BLaER1 treated with 17β-estradiol and CSF1 and Interleukin-3, amounts not matched to agents 10 nM and 100 nM (cell line): ENCODE results near the gene SYT6.

Source experiments
- H3K27ac ChIP-seq, 11 experiments: shearing (Covaris generic); formaldehyde crosslinking; 2 replicates each; pipeline ENCODE4 v1.8.1; 2022
- H3K27me3 ChIP-seq, 11 experiments: shearing (Covaris generic); formaldehyde crosslinking; 2 replicates each; pipeline ENCODE4 v1.8.1; 2022
- H3K36me3 ChIP-seq, 11 experiments: shearing (Covaris generic); formaldehyde crosslinking; 2 replicates each; pipeline ENCODE4 v1.8.1; 2022
- H3K4me1 ChIP-seq, 10 experiments: shearing (Covaris generic); formaldehyde crosslinking; 2 replicates each; pipeline ENCODE4 v1.8.1; 2022
- H3K4me2 ChIP-seq, 11 experiments: shearing (Covaris generic); formaldehyde crosslinking; 2 replicates each; pipeline ENCODE4 v1.8.1; 2022
- H3K4me3 ChIP-seq, 10 experiments: shearing (Covaris generic); formaldehyde crosslinking; 2 replicates each; pipeline ENCODE4 v1.8.1; 2022
- H3K9ac ChIP-seq, 11 experiments: shearing (Covaris generic); formaldehyde crosslinking; 2 replicates each; pipeline ENCODE4 v1.8.1; 2022
- H3K9me3 ChIP-seq, 11 experiments: shearing (Covaris generic); formaldehyde crosslinking; replicated peaks in 1 of 11; 2 replicates each; pipeline ENCODE4 v1.8.1; 2022
- H4K20me1 ChIP-seq, 11 experiments: shearing (Covaris generic); formaldehyde crosslinking; 2 replicates each; pipeline ENCODE4 v1.8.1; 2022
- Cebpa-rat ChIP-seq, 11 experiments: shearing (Covaris generic); IDR thresholded peaks; 2 replicates each; pipeline ENCODE4 v1.8.1; 2022

Gene SYT6

GRCh38 chr1:114130213-114130612, 23.5 kb downstream of the SYT6 start:
- Histone ChIP-seq H3K27me3 (no peaks in the 10 kb centered on the region), H3K9ac (no peak overlapping the region), H3K27ac (peak overlapping the region in 1 of 11 experiments; percentile 14; a peak in 1 of 22 replicates), H3K36me3 (no peaks in the 10 kb centered on the region), H3K9me3 (no peaks in the 10 kb centered on the region), H3K4me2 (peak overlapping the region in 3 of 11 experiments; percentile 62 to 77 (median 67); a peak in 6 of 22 replicates), H3K4me3 (no peak overlapping the region), H4K20me1 (no peaks in the 10 kb centered on the region), H3K4me1 (peaks cover 0 to 68% (median 12%) of the 10 kb centered on the region in 10 experiments; a peak in 12 of 20 replicates)
- TF ChIP-seq Cebpa-rat (IDR thresholded peaks at IDR 0.05): no peak

GRCh38 chr1:114128293-114128692, 25.4 kb downstream of the SYT6 start:
- TF ChIP-seq Cebpa-rat (IDR thresholded peaks at IDR 0.05): no peak
- Histone ChIP-seq H4K20me1 (no peaks in the 10 kb centered on the region), H3K4me2 (peak overlapping the region in 2 of 11 experiments; percentile 81; a peak in 3 of 22 replicates), H3K27me3 (no peaks in the 10 kb centered on the region), H3K27ac (no peak overlapping the region), H3K4me3 (no peak overlapping the region), H3K4me1 (peaks cover 0 to 73% (median 12%) of the 10 kb centered on the region in 10 experiments; a peak in 12 of 20 replicates), H3K9ac (no peak overlapping the region), H3K9me3 (no peaks in the 10 kb centered on the region), H3K36me3 (no peaks in the 10 kb centered on the region)

GRCh38 chr1:114126261-114127095, 27.2 kb downstream of the SYT6 start:
- Histone ChIP-seq H3K4me1 (peaks cover 0 to 71% (median 12%) of the 10 kb centered on the region in 10 experiments; a peak in 12 of 20 replicates), H3K9me3 (no peaks in the 10 kb centered on the region), H3K36me3 (no peaks in the 10 kb centered on the region), H3K27me3 (no peaks in the 10 kb centered on the region), H3K4me2 (peak overlapping the region in 5 of 11 experiments; percentile 2 to 81 (median 72); a peak in 9 of 22 replicates), H3K4me3 (no peak overlapping the region), H4K20me1 (no peaks in the 10 kb centered on the region), H3K9ac (peak overlapping the region in 4 of 11 experiments; percentile 10 to 35 (median 30); a peak in 4 of 22 replicates), H3K27ac (peak overlapping the region in 5 of 11 experiments; percentile 17 to 46 (median 31); a peak in 6 of 22 replicates)
- no peak for TF ChIP-seq Cebpa-rat (IDR thresholded peaks at IDR 0.05)

- H4K20me1 ChIP-seq: no peaks in the 10 kb centered on the region
- TF ChIP-seq Cebpa-rat (IDR thresholded peaks at IDR 0.05): no peak
Measured at GRCh38 chr1:114124644-114125043, 29.0 kb downstream of the SYT6 start.

GRCh38 chr1:114122941-114123618, 30.6 kb downstream of the SYT6 start:
- Histone ChIP-seq H3K4me1 (peaks cover 0 to 48% (median 11%) of the 10 kb centered on the region in 10 experiments; a peak in 13 of 20 replicates), H3K4me3 (no peak overlapping the region), H3K36me3 (no peaks in the 10 kb centered on the region), H3K9me3 (no peaks in the 10 kb centered on the region), H3K27ac (no peak overlapping the region), H3K27me3 (no peaks in the 10 kb centered on the region), H3K4me2 (peak overlapping the region in 3 of 11 experiments; percentile 17 to 18 (median 18); a peak in 4 of 22 replicates), H4K20me1 (no peaks in the 10 kb centered on the region), H3K9ac (no peak overlapping the region)
- TF ChIP-seq Cebpa-rat (IDR thresholded peaks at IDR 0.05): no peak

More at GRCh38 chr1:114124644-114125043, 29.0 kb downstream of the SYT6 start:
- Histone ChIP-seq H3K9ac (no peak overlapping the region), H3K27me3 (no peaks in the 10 kb centered on the region), H3K4me2 (no peak overlapping the region), H3K9me3 (no peaks in the 10 kb centered on the region), H3K4me1 (peaks cover 0 to 53% (median 8%) of the 10 kb centered on the region in 10 experiments; a peak in 11 of 20 replicates), H3K4me3 (no peak overlapping the region), H3K36me3 (no peaks in the 10 kb centered on the region), H3K27ac (no peak overlapping the region)

- no peaks in the 10 kb centered on the region for H3K9me3 ChIP-seq
- H3K4me2 ChIP-seq: peak overlapping the region in 6 of 11 experiments; percentile 4 to 86 (median 70); a peak in 10 of 22 replicates
- H3K9ac ChIP-seq: peak overlapping the region in 4 of 11 experiments; percentile 4 to 36 (median 16); a peak in 1 of 22 replicates
- peak overlapping the region in 2 of 11 experiments; percentile 1 to 2; a peak in 2 of 22 replicates for H3K27ac ChIP-seq
- H3K4me1 ChIP-seq: peaks cover 10 to 68% (median 37%) of the 10 kb centered on the region in 10 experiments
- no peak overlapping the region for H3K4me3 ChIP-seq
- H4K20me1 ChIP-seq: no peaks in the 10 kb centered on the region
- H3K27me3 ChIP-seq: no peaks in the 10 kb centered on the region
- no peak for TF ChIP-seq Cebpa-rat (IDR thresholded peaks at IDR 0.05)
- H3K36me3 ChIP-seq: no peaks in the 10 kb centered on the region
Measured at GRCh38 chr1:114118351-114118990, 35.2 kb downstream of the SYT6 start.

- H4K20me1 ChIP-seq: no peaks in the 10 kb centered on the region
- no peaks in the 10 kb centered on the region for H3K36me3 ChIP-seq
- peak overlapping the region in 5 of 11 experiments; percentile 63 to 91 (median 79); a peak in 7 of 22 replicates for H3K4me2 ChIP-seq
- peaks cover 18 to 69% (median 45%) of the 10 kb centered on the region in 10 experiments for H3K4me1 ChIP-seq
- no peak for TF ChIP-seq Cebpa-rat (IDR thresholded peaks at IDR 0.05)
- H3K27me3 ChIP-seq: no peaks in the 10 kb centered on the region
- no peak overlapping the region for H3K4me3 ChIP-seq
- peak overlapping the region in 2 of 11 experiments; percentile 1 to 2; a peak in 1 of 22 replicates for H3K27ac ChIP-seq
- no peaks in the 10 kb centered on the region for H3K9me3 ChIP-seq
- no peak overlapping the region for H3K9ac ChIP-seq
Measured at GRCh38 chr1:114117654-114118053, 36.0 kb downstream of the SYT6 start.

- no peaks in the 10 kb centered on the region for H3K27me3 ChIP-seq
- peaks cover 26 to 81% (median 57%) of the 10 kb centered on the region in 10 experiments for H3K4me1 ChIP-seq
- no peak overlapping the region for H3K27ac ChIP-seq
- H3K9me3 ChIP-seq: no peaks in the 10 kb centered on the region
- H3K9ac ChIP-seq: no peak overlapping the region
- H3K4me3 ChIP-seq: no peak overlapping the region
- H3K36me3 ChIP-seq: no peaks in the 10 kb centered on the region
- no peak for TF ChIP-seq Cebpa-rat (IDR thresholded peaks at IDR 0.05)
- H4K20me1 ChIP-seq: no peaks in the 10 kb centered on the region
- peak overlapping the region in 5 of 11 experiments; percentile 79 to 95 (median 86); a peak in 10 of 22 replicates for H3K4me2 ChIP-seq
Measured at GRCh38 chr1:114116086-114116485, 37.6 kb downstream of the SYT6 start.
